GM23248 (cell line): ENCODE results near the gene MLLT10. TPM values are rescaled to one million over a fixed set of nuclear protein-coding genes. Genes with fewer than 3 reads are reported as not detected.
"Not testable (repeated sequence)": the region's sequence is repeated elsewhere in the genome, so short reads cannot be mapped to it uniquely, and the experiment has no call there.

Experiments used
- DNase-seq: peaks from one replicate; pipeline ENCODE4 v3.0.0-alpha.2; 2015
- H2AFZ ChIP-seq: fragments of 200-600 bp; sonication (generic); 2 replicates; pipeline ENCODE4 v1.6.1; 2016; ENCODE audit warnings: antibody characterized with exemption
- H3F3A ChIP-seq: fragments of 200-600 bp; sonication (generic); 2 replicates; pipeline ENCODE4 v1.6.1; 2016; ENCODE audit warnings: mild to moderate bottlenecking, antibody characterized with exemption, mixed run types; ENCODE audit not compliant: insufficient read depth
- H3K27ac ChIP-seq: fragments of 200-600 bp; sonication (generic); 2 replicates; pipeline ENCODE4 v1.5.1; 2016; ENCODE audit warnings: mild to moderate bottlenecking
- H3K27me3 ChIP-seq: fragments of 200-600 bp; sonication (generic); replicated peaks from 2 replicates; pipeline ENCODE4 v1.6.1; 2016; ENCODE audit warnings: mild to moderate bottlenecking; ENCODE audit not compliant: insufficient read depth
- H3K36me3 ChIP-seq: fragments of 200-600 bp; sonication (generic); 2 replicates; pipeline ENCODE4 v1.6.1; 2016; ENCODE audit warnings: low read depth, mild to moderate bottlenecking
- H3K4me1 ChIP-seq: fragments of 200-600 bp; sonication (generic); 2 replicates; pipeline ENCODE4 v1.6.1; 2016; ENCODE audit warnings: mild to moderate bottlenecking; ENCODE audit not compliant: insufficient read depth
- H3K4me2 ChIP-seq: fragments of 200-600 bp; sonication (generic); one replicate; pipeline ENCODE4 v1.6.1; 2016; ENCODE audit warnings: mild to moderate bottlenecking; ENCODE audit not compliant: unreplicated experiment
- H3K4me3 ChIP-seq: fragments of 200-600 bp; sonication (generic); 2 replicates; pipeline ENCODE4 v1.5.1; 2016; ENCODE audit warnings: mild to moderate bottlenecking
- H3K79me2 ChIP-seq: fragments of 200-600 bp; sonication (generic); 2 replicates; pipeline ENCODE4 v1.6.1; 2016; ENCODE audit warnings: mild to moderate bottlenecking; ENCODE audit not compliant: insufficient read depth
- H3K9ac ChIP-seq: fragments of 200-600 bp; sonication (generic); 2 replicates; pipeline ENCODE4 v1.6.1; 2016; ENCODE audit warnings: mild to moderate bottlenecking
- H3K9me2 ChIP-seq: fragments of 200-600 bp; sonication (generic); 2 replicates; pipeline ENCODE4 v1.6.1; 2016; ENCODE audit warnings: mixed run types, mild to moderate bottlenecking, moderate library complexity; ENCODE audit not compliant: insufficient read depth
- H3K9me3 ChIP-seq: fragments of 200-600 bp; sonication (generic); one replicate; pipeline ENCODE4 v1.6.1; 2017; ENCODE audit warnings: low read depth
- H4K20me1 ChIP-seq: fragments of 200-600 bp; sonication (generic); 2 replicates; pipeline ENCODE4 v1.6.0; 2016; ENCODE audit not compliant: insufficient read depth
- EZH2 ChIP-seq: fragments of 200-600 bp; sonication (generic); IDR thresholded peaks from 2 replicates; pipeline ENCODE4 v1.6.1; 2018; ENCODE audit warnings: antibody characterized with exemption, mild to moderate bottlenecking; ENCODE audit not compliant: insufficient read depth, poor library complexity, severe bottlenecking
- EZH2phosphoT487 ChIP-seq: fragments of 200-600 bp; sonication (generic); IDR thresholded peaks from 2 replicates; pipeline ENCODE4 v1.6.1; 2018; ENCODE audit warnings: antibody characterized with exemption, moderate library complexity, mild to moderate bottlenecking, low read depth; ENCODE audit not compliant: insufficient read depth
- WGBS, 2 experiments: methylation state at CpG; one replicate each; pipeline ENCODE4 v1.1.6; 2015 to 2017; ENCODE audit warnings: low lambda C conversion rate in 2 of 2, low coverage in 1 of 2; ENCODE audit errors: missing lambda C conversion rate in 2 of 2; 5-methylcytosine and 5-hydroxymethylcytosine counted together
- in situ Hi-C: fragments of 300-500 bp; cut with MboI; formaldehyde crosslinking; loops from 2 replicates; pipeline ENCODE4 v1.15.0; 2020
- polyA plus RNA-seq: library from polyadenylated mRNA; unstranded; fragments of >200 nt; fragmentation: Nextera tagmentation; extraction: Ambion mirVana; gene quantifications from 2 replicates; pipeline ENCODE4 v1.2.1, GENCODE V29; 2016
- total RNA-seq: library from RNA; depleted of rRNA; stranded (reverse); fragments of >200 nt; shearing (Covaris generic); gene quantifications from 2 replicates; pipeline ENCODE4 v1.2.3, GENCODE V29; 2014

Gene MLLT10
- total and polyA plus RNA-seq, 2 experiments from 2014 or later: 8.9 to 19.8 TPM

- Histone ChIP-seq H3K9me3 (no peaks in the 10 kb centered on the region), H3K4me1 (no peaks in the 10 kb centered on the region), H3K79me2 (peaks cover 65% of the 10 kb centered on the region), H4K20me1 (no peaks in the 10 kb centered on the region), H3K36me3 (peaks cover 15% of the 10 kb centered on the region), H3K27ac (no peak overlapping the region), H3K4me3 (no peak overlapping the region), H3K27me3 (no peaks in the 10 kb centered on the region), H3F3A (peaks cover 18% of the 10 kb centered on the region; the same call in 1 of the 2 replicates), H3K4me2 (no peak overlapping the region), H3K9ac (no peak overlapping the region), H2AFZ (no peak overlapping the region), H3K9me2 (no peaks in the 10 kb centered on the region)
- no peak for DNase-seq
- TF ChIP-seq EZH2: no peak
- no peak for TF ChIP-seq EZH2phosphoT487
- 94 to 98% methylated on average over 3 of the region's 3 CpGs for WGBS, 2 experiments
- in situ Hi-C loops: no loop called here
Measured at GRCh38 chr10:21625623-21626229, 91.7 kb downstream of the MLLT10 start.

DNA sequence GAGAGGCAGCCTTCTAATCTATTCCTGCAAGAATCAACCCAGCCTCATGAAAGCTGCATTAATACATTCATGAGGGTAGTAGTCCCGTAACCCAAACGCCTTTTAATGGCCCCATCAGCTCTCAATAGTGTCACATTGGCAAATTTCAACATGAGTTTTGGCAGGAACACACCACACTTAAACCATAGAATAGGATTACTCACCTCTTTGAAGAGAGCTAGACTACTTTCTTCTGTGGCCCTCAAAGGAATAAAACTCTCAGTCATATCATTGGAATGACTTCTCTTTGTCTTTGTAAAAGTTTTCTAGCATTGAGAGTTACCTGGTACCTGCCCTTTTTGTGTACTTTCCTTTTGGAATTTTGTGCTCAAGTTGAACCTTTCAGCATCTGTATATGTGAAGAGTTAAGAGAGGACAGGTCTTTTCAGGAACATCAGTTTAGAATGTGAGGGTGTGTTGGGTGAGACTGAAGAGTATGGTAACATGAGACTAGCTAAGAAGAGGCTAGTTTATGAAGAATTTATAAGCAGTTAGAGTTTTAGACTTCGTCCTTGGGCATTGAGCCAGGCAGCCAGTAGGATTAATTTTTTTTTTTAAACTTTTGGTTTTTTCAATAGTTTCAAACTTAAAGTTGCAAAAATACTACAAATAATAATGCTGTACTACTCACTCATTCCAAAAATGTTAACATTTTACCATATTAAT is 92.6 kb downstream of the MLLT10 start:
- peak; percentile 47 for DNase-seq
- no peaks in the 10 kb centered on the region for H3K4me1 ChIP-seq
- no peak for TF ChIP-seq EZH2
- no peak for TF ChIP-seq EZH2phosphoT487
- H3K9ac ChIP-seq: no peak overlapping the region
- peaks cover 72% of the 10 kb centered on the region for H3K79me2 ChIP-seq
- H3F3A ChIP-seq: peaks cover 18% of the 10 kb centered on the region; the same call in 1 of the 2 replicates
- no peak overlapping the region for H2AFZ ChIP-seq
- no peak overlapping the region for H3K4me2 ChIP-seq
- in situ Hi-C loops: no loop called here
- no peaks in the 10 kb centered on the region for H4K20me1 ChIP-seq
- H3K36me3 ChIP-seq: peaks cover 15% of the 10 kb centered on the region
- H3K9me2 ChIP-seq: no peaks in the 10 kb centered on the region
- no peak overlapping the region for H3K27ac ChIP-seq
- H3K27me3 ChIP-seq: no peaks in the 10 kb centered on the region
- no peak overlapping the region for H3K4me3 ChIP-seq
- H3K9me3 ChIP-seq: no peaks in the 10 kb centered on the region
- whole genome bisulfite sequencing, 2 experiments: 82 to 85% methylated on average over 3 of the region's 3 CpGs

- TF ChIP-seq EZH2: no peak
- TF ChIP-seq EZH2phosphoT487: no peak
- no peaks in the 10 kb centered on the region for H3K9me2 ChIP-seq
- H3K79me2 ChIP-seq: peaks cover 80% of the 10 kb centered on the region
- H4K20me1 ChIP-seq: no peaks in the 10 kb centered on the region
- in situ Hi-C loops: no loop called here
- H3K9ac ChIP-seq: no peak overlapping the region
- H3K4me3 ChIP-seq: no peak overlapping the region
- DNase-seq: no peak
- H3K9me3 ChIP-seq: no peaks in the 10 kb centered on the region
- no peak overlapping the region for H3K27ac ChIP-seq
- no peak overlapping the region for H3K4me2 ChIP-seq
- H3K27me3 ChIP-seq: no peaks in the 10 kb centered on the region
- peaks cover 14% of the 10 kb centered on the region for H3K36me3 ChIP-seq
- no peak overlapping the region for H2AFZ ChIP-seq
- H3K4me1 ChIP-seq: no peaks in the 10 kb centered on the region
- H3F3A ChIP-seq: peaks cover 18% of the 10 kb centered on the region; the same call in 1 of the 2 replicates
Measured at GRCh38 chr10:21627331-21627730, 93.3 kb downstream of the MLLT10 start.

- Histone ChIP-seq H4K20me1 (no peaks in the 10 kb centered on the region), H3K27me3 (no peaks in the 10 kb centered on the region), H3K9ac (no peak overlapping the region), H3K9me2 (no peaks in the 10 kb centered on the region), H3K36me3 (peaks cover 10% of the 10 kb centered on the region), H3F3A (peaks cover 18% of the 10 kb centered on the region; the same call in 1 of the 2 replicates), H3K4me2 (no peak overlapping the region), H3K9me3 (no peaks in the 10 kb centered on the region), H3K4me3 (no peak overlapping the region), H2AFZ (no peak overlapping the region), H3K27ac (no peak overlapping the region), H3K4me1 (no peaks in the 10 kb centered on the region), H3K79me2 (peaks cover 80% of the 10 kb centered on the region)
- in situ Hi-C loops: no loop called here
- no peak for DNase-seq
- 95 to 100% methylated on average over 2 of the region's 2 CpGs for WGBS, 2 experiments
- TF ChIP-seq EZH2 (no peak), EZH2phosphoT487 (no peak)
Measured at GRCh38 chr10:21628023-21628422, 94.0 kb downstream of the MLLT10 start.

- DNase-seq, H3K4me3 ChIP-seq, in situ Hi-C loops, H3K27me3 ChIP-seq, H3K27ac ChIP-seq, H4K20me1 ChIP-seq, H3K9me3 ChIP-seq, H3K9me2 ChIP-seq, H2AFZ ChIP-seq, H3K9ac ChIP-seq, H3K4me2 ChIP-seq, H3K4me1 ChIP-seq: not testable (repeated sequence)
- WGBS, 2 experiments: 92 to 98% methylated on average over 8 of the region's 8 CpGs
- H3K36me3 ChIP-seq: peaks cover 12% of the 10 kb centered on the region
- peaks cover 18% of the 10 kb centered on the region; the same call in 1 of the 2 replicates for H3F3A ChIP-seq
- peaks cover 80% of the 10 kb centered on the region for H3K79me2 ChIP-seq
Measured at GRCh38 chr10:21628645-21629044, 94.6 kb downstream of the MLLT10 start.
